Stimulated activated CD8-positive, alpha-beta memory T cell treated with anti-CD3 and anti-CD28 coated beads, Interleukin-2, amount 100 ng/mL, for 1 hour (primary cell): ENCODE measurements around the gene PLAC1.

Experiments
- DNase-seq, 2 donors: peaks; one replicate each; pipeline ENCODE4 v3.0.0-alpha.2; 2020; ENCODE audit warnings: low read depth in 2 of 2

PLAC1 gene

DNA sequence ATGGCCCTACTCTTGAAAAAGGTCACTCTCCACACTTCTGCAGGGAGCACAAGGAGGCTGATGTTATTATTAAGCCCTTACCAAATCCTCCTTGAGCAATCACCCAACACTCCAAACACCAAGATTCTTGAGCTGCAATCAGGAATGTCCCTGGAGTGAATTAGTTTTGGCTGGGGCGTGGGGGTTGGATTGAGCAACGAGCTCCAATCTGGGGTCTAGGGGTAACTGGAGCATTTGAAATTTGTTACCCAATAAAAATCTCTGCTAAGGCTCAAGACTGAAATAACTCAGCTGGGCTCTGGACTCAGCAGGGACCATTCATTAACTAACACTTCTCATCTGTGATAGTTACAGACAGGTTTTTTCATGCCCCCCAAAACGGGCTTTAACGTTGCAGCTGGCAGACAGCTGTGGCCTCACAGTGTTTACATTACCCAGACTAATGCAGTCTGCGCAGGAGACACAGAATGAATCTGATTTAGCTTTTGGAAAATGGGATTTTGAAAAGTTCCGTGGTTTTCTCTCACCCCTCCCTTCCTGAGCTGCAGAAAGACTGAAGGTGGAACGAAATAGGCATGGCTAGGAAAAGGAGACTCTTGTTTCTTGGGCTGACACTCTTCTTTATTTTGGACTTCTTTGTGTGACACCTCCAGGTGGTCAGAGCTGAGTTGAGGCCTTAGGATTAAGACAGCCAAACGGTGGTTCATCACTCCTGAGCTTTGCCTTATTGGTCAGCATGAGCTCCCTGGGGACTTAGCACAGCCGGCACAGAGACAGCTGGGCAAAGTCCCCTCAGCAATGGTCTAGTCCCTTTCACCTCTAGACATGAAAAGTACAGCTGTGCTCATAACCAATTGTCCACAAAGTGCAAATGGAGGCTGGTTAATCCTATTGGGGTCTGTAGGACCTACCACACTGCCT, 26.6 kb downstream of the PLAC1 start:
- DNase-seq, result no peak

DNA sequence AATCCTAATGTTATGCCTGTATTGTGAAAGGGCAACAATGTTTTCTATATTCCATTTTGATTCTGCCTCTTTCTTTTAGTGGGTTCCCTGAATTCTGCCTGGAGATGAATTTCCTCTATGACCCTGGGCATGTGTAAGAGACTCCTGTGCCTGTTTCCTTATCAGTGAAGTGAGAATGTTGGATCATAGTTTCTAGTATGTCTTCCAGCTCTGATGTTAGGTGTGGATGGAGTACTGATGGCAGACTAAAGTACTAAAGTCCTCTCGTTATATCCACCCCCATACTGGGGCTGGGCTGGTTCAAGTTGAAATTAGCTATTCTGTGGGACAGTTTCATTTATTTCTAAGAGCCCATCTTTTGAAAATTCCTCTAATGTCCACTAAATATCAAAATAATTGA, 29.6 kb downstream of the PLAC1 start:
- no peak for DNase-seq

DNA sequence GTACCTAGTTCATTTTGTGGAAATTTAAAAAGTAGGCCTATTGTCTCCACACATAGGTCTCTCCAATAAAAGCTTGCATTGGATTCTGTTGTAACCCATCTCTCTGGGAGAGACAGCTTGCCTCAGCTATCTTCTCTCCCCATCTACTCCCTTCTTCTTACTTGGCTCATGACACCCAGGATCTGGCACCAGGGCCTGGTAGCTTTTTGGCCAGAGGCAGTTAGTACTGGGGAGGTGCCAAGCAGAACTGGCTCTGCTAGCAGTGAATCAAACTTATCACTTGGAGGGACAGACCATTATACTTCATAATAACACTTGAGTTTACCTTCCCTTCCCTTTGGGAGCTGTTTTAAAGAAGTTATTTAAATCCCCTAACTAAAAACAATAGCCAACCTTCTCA, 31.8 kb downstream of the PLAC1 start:
- DNase-seq, result no peak

DNA sequence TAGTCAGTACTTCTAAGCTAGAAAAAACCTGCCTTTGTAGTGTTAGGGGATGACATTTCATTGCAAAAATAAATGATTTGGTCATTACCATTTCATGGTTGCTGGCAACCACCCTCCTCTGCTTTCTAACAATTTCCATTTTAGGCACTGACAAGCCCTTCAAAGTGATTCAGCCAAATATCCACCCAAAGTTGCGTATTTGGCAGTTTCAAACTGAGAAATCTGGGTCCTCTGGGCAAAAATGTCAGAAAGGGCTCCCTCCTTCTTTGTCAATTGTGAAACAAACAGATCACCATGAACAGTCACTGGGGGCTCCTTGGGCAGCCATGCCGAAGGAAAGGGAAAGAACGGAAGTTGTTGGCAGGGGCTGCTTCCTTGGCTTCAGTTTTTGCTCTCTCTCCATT, 33.0 kb downstream of the PLAC1 start:
- DNase-seq, result no peak

DNA sequence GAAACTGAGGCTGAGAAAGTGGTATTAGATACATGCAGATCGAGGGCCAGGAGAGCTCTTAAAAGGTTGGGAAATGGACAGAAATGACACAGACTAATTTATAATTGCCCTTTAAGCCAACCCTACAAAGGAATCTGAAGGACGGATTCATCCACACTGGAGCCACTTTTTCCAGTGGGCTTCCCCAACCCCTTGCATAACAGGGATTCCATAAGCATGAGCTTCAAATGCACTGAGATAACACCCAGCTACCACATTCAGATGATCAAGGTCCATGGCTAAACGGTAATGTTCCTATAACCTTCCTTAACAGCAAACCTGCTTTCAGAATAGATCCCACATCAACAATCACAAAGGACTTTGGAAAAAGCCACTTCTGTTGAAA, 34.2 kb downstream of the PLAC1 start:
- no peak for DNase-seq

DNA sequence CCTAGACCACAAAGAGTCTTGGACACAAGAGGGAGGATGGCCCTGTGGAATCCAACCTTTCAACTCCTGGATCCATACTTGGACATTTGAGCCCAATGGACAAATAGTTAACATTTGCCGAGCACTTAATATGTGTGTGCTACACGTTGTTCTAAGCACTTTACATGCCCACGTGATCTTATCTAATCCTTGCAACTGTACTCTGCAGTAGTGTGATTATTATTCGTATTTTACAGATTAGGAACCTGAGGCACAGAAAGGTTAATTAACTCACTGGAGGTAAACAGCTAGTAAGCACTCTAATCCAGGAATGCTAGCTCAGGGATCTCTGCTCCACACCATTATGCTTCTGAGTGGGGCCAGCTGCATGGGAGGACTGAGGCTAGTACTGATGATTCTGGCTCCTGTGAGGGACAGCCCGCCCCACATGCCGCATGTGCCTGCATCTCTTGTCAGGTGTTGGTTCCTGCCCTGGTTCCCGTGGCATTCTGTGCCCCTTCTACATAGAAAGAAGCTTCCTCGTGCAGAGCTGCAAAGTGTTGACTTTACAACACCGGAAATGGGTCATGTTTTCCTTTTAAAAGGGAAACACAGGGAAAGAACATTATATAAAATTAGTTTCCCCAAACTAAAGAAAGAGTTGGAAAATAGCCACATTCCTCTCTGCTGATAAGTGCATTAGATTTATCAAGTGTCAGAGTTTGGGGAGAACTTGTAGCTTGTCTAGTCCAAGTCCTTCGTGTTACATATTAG, 34.8 kb downstream of the PLAC1 start:
- no peak for DNase-seq

DNA sequence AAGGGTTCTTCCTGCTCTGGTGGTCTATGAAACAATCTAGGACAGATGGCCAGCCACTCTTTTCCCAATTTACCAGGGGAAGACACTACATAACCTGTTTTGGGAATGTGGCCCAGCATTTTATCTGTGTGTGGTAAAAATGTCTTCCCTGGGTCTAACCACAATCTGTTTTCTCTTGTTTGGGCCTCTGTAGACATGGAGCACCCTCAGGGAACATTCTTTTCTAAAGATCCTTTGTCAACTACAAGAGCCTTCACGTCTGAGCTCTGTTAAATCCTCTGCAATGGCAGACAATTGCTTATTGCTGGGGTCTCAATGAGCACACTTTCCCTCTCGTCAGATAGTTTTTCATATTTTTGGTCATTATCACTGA, 35.5 kb downstream of the PLAC1 start:
- DNase-seq, result no peak

DNA sequence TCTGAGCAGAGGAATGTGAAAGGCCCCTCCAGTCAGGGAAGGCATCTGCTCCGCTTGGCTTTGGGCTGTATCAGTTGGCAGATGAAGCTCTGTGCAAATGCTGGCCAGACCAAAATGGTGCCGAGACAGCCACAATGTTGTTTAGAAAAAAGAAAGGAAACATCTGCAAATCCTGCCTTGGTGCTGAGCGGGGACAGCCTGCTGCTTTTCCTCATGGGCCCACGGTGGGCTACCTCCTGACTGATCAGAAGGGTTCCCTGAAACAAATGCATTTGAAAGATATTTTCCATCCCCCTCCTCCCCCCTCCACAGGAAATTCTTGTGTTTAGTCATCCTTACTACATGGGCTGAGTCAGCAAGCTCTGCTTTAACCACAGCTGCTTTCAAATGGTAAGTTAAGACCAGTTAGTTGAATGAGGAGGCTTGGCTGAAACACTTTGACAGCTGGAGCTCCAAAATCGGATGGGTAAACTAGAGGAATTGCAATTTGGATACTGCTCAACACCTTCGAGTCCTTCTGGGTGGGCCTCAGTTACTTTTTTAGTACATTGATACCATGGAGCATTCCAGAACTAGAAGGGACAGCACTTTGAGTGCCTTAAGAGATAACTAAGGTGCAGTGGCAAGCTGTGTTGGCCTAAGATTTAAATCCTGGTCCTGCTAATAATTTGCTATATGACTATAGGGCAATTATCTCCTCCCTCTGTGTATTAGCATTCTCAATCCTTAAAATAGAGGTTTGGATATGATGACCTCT, 36.0 kb downstream of the PLAC1 start:
- no peak for DNase-seq

DNA sequence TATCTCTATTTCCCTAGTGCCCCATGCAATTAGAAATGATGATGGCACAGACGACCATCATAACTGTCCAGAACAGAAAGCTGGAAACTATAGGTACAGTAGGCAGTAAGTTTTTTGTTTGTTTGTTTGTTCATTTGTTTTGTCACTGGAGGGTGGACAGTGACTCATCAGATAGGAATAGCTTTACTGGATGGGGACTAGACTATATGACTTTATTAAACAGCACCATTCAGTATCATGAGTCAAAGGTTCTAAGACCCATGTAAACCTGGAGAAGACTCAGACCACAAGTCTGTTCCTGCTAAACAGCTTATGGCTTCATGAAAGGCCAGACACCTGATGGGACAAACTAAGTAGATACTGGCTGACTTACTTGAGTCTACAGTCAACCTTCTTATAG, 38.4 kb downstream of the PLAC1 start:
- DNase-seq, result no peak

DNA sequence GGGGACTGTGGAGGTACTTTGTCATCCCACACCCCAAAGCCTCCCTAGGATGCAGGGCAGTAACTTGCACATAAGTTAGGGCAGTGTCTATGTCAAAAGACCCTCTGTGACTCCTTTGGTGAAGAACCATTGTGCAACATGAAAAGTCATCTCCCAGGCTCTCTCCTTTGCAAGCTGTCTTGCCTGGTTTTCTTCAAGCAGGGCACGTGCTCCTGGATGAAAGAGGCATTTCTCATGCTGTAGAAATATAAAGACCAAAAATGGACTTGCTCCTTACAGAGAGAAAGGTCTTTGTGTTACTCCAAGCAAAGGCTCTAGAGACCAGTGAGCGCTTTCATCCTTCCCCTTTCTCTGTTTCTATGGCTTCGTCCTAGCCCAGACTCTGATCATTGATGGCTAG, 44.9 kb downstream of the PLAC1 start:
- no peak for DNase-seq

DNA sequence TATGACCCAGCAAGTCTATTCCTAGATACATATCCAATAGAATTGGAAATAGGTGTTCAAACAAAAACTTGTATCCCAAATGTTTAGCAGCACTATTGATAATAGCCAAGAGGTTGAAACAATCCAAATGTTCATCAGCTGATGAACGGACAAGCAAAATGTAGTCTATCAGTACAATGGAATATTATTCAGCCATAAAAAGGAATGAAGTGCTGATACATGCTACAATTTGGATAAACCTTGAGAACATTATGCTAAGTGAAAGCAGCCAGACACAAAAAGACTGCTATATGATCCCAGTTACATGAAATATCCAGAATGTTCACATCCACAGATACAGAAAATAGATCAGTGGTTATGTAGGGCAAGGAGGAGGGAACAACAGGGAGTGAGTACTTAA, 50.1 kb downstream of the PLAC1 start:
- no peak for DNase-seq

DNA sequence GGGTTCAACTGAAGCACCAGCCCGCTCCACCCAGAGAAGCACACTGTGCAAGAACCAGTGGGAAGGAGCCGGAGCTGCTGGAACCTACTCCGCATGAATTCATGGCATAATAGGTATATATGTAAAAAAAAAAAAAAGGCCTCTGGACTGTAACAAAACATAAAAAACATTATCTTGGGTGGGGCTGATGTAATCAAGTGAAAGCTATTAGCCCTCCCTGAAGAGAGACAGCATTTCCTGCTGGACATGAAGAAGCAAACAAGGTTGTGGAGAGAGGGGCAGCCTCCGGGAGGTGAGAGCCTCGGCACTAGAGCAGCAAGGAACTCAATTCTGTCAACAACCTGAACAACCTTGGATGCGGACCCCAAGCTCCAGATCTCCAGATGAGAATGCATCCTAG, 50.7 kb downstream of the PLAC1 start:
- no peak for DNase-seq

DNA sequence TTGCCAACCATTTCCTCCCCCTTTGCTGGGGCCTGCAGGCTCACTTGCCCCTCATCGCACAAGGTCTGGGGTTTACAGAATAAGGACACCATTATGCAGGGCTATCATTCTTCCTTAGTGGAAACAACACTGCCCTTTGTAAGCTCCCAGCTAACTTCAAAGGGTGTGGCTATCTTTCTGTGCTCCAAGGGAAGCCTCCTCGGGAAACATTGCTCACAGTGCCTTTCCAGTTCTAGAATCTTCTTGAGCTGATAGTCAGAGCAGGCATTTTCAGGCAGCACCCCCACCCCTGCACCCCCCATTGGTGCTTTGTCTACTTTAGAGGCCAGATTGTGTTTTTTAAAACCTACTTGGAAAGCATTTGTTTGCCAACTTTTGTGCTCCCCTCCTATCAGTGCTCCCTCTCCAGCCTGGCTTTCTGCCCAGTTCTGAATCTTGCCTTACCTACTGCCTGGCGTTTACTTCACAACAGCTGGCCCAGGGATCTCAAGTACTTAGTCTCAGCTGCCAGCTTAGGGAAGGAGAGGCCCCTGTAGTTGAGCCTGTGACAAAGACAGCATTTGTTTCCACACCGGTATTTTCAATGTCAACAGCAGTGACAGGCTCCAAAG, 53.5 kb downstream of the PLAC1 start:
- DNase-seq, result no peak

DNA sequence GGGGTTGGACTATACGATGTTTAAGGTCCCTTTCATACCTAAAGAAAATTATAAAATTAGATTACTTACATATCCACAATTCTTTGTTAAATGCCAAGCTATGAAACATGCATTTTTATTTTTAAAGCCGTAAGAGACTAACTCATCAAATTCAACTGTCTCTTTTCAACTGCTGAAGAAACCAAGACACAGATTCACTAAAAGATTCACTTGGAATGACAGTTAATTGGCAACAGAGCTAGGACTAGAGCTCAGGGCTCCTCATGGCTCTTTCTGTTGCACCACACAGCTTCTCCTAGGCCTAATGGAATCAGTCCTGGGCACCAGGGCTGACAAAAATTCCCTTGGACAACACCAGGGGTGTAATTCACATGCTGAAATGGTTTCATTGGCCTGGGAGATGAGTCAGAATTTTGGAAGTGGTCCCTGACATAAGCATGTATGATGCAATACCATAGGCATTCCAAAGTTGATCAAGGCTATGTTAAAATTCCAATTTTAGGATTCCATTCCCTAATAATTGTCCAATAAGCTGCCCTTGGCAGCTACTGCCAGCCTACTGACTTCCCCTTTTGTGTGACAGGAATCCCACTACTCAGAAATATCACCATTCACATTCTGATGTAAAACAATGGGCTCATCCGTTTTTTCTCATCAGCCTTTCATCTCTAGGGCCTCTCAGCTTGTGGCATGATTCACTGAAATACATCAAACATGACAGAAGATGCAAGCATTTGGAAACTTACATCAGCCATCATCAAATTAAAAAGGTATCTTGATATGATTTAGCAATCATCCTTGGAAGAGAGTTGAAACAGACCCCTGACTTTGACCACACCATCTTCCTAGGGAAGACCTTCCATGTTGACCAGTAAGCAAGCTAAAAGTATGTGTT, 54.2 kb downstream of the PLAC1 start:
- DNase-seq, result no peak

DNA sequence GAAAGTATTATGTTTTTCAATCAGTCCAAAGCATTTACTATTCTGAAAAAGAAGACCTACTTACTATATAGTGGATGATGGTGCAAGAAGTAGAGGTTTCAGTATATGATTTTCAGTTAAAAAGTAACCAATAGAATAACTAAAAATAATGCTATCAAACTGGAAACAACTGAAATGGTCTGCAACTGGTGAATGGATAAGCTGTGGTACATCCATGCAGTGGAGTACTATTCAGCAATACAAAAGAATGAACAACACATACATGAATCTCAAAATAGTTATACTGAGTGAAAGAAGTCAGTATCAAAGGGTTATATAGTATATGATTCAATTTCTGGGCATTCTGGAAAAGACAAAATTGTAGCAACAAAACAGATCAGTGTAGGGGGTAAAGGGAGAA, 55.9 kb downstream of the PLAC1 start:
- no peak for DNase-seq

DNA sequence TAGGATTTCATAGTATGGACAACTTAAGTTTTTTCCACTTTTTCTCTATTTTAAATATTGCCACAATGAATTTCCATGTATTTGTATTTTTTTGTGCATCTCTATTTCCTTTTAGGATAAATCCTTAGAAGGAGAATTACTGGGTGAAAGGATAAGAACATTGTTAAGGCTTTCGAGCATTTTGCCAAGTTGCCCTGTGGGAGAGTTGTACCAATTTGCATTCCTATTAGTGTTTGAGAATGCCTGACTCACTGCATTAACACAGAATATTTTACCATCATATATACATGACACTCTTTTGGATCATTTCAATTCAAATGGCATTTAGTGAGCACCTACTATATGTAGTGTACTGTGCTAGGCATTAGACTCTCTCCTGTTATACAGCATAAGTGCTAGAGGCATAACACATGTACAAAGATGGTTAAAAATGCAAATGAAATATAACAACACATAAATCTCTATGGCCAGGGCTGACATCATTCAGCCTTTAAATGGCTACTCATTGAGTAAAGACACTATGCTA, 57.0 kb downstream of the PLAC1 start:
- DNase-seq, result no peak

DNA sequence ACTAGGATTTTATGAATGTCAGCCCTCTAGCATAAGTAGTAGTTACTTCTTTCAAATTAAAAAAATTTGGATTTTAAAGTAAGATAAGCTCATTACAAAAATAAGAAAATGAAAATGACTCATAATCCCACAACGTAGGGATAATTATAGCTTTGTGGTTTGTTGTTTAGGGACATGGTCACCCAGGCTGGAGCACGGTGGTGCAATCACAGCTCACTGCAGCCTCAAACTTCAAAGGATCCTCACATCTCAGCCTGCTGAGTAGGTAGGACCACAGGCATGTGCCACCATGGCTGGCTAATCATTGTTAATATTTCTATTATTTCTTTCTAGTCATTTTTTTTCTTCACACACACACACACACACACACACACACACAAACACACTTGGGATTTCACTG, 57.6 kb downstream of the PLAC1 start:
- DNase-seq, result no peak

DNA sequence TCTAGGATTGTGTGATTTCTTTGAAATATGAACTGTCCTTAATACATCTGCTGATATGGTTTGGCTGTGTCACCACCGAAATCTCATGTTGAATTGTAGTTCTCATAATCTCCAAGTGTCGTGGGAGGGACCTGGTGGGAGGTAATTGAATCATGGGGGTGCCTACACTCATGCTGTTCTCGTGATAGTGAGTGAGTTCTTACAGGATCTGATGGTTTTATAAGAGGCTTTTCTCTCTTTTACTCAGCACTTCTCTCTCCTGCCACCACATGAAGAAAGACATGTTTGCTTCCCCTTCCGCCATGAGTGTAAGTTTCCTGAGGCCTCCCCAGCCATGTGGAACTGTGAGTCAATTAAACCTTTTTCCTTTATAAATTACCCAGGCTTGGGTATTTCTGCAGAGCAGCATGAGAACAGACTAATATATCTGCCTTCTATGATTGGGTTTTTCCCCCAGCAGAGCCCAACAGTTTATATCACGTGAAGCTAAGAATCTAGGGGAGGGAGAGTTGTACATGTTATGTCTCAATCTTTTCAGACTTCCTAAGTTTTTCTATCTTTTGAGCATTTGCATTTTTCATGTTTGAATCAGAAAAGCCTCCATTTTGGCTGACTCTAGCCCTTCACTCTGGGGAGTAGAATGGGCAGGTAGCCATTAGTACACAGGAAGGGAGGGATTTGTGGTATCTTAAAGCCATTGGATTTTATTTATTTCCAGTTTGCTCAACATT, 58.9 kb downstream of the PLAC1 start:
- DNase-seq, result no peak

DNA sequence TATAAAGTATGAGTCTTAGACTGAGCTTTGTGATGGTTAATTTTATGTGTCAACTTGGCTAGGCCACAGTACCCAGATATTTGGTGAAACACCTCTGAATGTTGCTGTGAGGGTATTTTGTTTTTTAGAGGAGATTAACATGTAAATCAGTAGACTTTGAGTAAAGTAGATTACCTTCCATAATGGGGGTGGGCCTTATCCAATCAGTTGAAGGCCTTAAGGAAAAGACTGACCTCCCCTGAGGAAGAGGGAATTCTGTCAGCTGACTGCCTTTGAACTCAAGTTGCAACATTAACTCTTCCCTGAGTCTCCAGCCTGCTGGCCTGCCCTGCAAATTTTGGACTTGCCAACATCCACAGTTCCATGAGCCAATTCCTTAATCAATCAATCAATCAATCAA, 66.0 kb downstream of the PLAC1 start:
- no peak for DNase-seq

DNA sequence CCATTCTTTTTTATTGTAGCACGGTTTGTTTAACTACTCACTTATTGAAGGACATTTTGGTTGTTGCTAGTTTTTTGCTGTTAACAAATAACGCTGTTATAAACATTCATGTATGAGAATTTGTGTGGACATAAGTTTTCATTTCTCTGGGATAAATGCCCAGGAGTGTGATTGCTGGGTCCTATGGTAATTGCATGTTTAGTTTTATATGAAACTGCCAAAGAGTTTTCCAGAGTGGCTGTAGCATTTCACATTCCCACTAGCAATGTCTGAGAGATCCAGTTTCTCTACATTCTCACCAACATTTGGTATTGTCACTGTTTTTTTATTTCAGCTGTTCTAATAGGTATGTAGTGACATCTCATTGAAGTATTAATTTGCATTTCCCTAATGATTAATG, 66.8 kb downstream of the PLAC1 start:
- DNase-seq, result no peak
